ENCODE measurements around the gene PIP5K1B.

GRCh38 chr9:68896486-68896885 is 191.4 kb downstream of the PIP5K1B start:
- TF ChIP-seq CTCF (IDR thresholded peaks at IDR 0.05) (no peak), POLR2A (IDR thresholded peaks at IDR 0.05) (no peak), POLR2AphosphoS5 (IDR thresholded peaks at IDR 0.05) (no peak), EP300 (IDR thresholded peaks at IDR 0.05) (no peak)
